HG02885 (cell line): ENCODE data around the gene ZNF581.

Experiments
- ATAC-seq: cut with Tn5 transposase; IDR thresholded peaks from one replicate; pipeline ENCODE4 v1.9.1; 2021; ENCODE audit warnings: mild to moderate bottlenecking; ENCODE audit not compliant: unreplicated experiment, poor library complexity

ZNF581 gene

DNA sequence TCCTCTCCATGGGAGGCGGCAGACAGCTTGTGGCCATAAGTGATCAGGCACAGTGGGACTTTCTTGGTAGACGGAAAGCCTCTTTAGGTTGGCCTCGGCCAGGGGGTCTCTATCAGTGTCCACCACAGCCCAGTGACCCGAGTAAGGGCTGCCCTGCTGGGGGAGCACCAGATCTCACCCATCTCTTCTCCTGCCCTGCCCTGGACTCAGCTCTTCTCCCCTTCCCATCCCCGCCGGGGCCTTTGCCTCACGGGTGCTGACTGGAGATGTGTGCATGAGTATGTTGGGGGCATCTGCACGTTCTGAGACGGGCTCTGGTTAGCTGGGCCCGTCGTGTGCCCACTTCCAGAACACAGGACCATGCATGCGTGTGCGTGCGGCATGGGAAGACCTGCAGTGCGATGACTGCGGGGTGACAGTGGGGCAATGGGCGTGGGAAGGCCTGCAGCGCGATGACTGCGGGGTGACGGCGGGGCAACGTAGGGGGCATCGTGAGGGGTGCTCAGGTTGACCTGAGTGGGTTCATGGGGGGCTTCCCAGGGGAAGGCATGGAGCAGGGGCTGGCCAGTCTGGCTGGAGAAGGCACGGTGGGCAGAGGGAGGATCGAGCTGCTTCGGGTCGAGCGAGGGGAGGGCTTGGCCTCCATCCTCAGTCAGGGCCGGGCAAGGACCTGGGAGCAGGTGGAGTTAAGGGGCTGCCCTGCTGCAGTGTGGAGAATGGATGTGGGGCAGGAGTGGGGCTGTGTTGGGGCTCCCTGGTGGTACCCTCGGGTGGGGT is 47.5 kb downstream of the ZNF581 start:
- no peak for ATAC-seq

DNA sequence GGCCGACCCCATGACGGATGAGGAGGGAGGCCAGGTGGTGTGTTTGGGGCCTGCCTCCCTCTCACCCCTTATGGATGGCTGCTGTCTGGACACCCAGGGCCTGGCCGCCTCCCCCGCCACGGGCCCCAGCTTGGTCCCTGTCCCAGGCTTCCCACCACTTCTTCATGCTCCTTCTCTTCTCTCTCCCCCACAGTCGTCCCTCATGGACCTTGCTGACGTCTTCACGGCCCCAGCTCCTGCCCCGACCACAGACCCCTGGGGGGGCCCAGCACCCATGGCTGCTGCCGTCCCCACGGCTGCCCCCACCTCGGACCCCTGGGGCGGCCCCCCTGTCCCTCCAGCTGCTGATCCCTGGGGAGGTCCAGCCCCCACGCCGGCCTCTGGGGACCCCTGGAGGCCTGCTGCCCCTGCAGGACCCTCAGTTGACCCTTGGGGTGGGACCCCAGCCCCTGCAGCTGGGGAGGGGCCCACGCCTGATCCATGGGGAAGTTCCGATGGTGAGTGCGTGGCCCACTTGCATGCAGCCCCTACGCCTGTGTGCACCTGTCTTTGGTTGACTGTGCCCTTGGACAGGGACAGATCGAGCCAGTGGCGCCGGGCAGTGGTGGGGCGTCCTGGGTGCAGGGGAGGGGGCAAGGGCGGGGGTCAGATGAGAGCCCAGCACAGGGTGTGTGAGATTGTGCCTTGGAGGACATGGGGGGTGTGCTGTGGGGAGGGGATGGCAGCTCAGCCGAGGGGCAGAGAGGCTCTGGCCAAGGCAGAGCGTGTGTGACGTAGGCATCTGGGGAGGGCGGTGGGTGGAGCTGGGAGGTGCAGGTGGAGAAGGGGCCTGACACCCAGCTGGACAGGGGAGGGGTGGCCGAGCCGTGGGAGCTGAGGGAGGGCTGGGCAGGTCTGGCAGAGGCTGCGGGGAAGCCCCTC is 48.4 kb downstream of the ZNF581 start:
- ATAC-seq: no peak

DNA sequence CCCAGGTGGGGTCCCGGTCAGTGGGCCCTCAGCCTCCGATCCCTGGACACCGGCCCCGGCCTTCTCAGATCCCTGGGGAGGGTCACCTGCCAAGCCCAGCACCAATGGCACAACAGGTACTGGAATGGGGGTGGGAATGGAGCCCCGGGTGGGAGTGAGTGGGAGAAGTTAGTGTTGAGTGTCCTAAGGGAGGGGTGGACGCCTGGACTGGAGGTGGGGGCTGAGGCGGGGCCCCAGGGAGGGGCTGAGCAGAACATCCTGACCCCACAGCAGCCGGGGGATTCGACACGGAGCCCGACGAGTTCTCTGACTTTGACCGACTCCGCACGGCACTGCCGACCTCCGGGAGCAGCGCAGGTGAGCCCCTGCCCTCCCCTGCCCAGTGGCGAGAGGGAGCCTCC is 49.2 kb downstream of the ZNF581 start:
- ATAC-seq: no peak

DNA sequence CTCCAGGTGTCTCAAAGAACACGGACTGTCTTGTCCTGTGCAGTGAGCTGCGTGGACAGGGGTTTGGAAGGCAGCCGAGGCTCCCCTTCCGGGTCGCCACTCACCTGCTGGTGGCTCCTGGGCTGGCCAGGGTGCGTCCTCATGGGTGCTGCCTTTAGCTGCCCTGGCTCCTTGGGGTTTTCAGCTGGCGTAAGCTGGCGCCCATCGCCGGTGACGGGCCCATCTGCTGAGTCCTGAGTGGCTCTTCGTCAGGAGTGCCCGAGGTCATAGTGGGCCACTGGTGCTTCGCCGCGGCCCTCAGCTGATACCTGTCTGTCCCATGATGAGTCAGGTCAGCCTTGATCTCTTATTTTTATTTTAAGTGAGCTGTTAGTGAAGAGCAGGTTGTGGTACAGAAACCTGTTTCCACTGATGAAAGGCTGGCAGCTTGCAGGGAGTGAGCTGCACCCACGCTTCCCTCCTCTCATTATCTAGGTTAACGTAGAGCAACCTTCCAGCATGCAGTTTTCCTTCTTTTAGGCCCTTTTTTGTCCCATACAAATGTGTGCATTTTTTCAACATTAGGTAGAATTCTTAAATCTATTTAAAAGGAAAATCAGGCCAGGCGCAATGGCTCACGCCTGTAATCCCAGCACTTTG is 50.0 kb downstream of the ZNF581 start:
- ATAC-seq: no peak

DNA sequence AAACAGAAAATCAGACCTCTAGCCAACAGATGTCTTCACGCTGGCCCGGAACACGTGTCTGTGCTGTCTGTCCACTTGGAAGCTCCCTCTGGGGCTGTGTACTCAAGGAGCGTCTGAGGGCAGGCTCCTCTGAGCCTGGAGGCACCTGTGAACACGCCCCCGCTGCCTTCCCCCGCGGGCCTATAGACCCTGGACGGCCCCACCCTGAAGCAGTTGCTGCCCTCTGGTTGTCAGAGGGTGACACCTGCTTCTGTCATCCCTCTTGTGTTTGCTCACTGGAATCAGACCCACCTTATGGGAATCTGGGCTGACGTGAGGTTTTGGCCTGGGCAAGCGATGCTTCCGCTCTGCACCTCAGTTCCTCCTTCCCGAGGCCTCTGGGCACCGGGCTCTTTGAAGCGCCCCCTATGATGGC is 50.8 kb downstream of the ZNF581 start:
- ATAC-seq: no peak

DNA sequence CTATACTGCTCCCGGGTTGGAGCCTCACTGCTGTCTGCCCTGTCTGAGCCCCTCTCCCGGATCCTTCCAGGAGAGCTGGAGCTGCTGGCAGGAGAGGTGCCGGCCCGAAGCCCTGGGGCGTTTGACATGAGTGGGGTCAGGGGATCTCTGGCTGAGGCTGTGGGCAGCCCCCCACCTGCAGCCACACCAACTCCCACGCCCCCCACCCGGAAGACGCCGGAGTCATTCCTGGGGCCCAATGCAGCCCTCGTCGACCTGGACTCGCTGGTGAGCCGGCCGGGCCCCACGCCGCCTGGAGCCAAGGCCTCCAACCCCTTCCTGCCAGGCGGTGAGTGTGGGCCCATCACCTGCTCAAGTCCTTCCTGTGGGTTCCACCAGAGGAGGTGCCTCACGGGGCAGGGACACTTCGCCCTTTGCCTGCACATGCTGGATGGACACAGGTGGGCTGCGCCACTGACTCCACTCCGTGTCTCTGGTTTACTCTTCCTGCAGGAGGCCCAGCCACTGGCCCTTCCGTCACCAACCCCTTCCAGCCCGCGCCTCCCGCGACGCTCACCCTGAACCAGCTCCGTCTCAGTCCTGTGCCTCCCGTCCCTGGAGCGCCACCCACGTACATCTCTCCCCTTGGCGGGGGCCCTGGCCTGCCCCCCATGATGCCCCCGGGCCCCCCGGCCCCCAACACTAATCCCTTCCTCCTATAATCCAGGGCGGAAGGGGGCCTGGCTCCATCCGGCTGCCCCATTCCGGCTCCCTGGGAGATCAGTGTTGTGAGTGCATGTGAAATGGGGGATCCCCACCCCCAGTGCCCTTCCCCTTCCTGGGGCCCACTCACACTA is 51.4 kb downstream of the ZNF581 start:
- ATAC-seq: no peak
